ENCODE data around the gene SDK1.

The SDK1 gene

GRCh38 chr7:3591944-3592343, 290.9 kb downstream of the SDK1 start:
- DNase-seq, result no peak

- no peak for DNase-seq
Observed at GRCh38 chr7:3592401-3593134, 291.5 kb downstream of the SDK1 start.

- no peak for DNase-seq
Observed at GRCh38 chr7:3594901-3595300, 293.8 kb downstream of the SDK1 start.

GRCh38 chr7:3598854-3599253, 297.8 kb downstream of the SDK1 start:
- DNase-seq, result no peak

GRCh38 chr7:3605222-3605621, 304.2 kb downstream of the SDK1 start:
- DNase-seq, result no peak

GRCh38 chr7:3606436-3606835, 305.4 kb downstream of the SDK1 start:
- no peak for DNase-seq

GRCh38 chr7:3607847-3608246, 306.8 kb downstream of the SDK1 start:
- DNase-seq, result no peak

GRCh38 chr7:3616306-3616705, 315.3 kb downstream of the SDK1 start:
- no peak for DNase-seq

- no peak for DNase-seq
Observed at GRCh38 chr7:3630081-3630480, 329.0 kb downstream of the SDK1 start.

- no peak for DNase-seq
Observed at GRCh38 chr7:3634396-3634795, 333.3 kb downstream of the SDK1 start.

GRCh38 chr7:3636131-3636860, 335.2 kb downstream of the SDK1 start:
- no peak for DNase-seq

- DNase-seq, result no peak
Observed at GRCh38 chr7:3639253-3639652, 338.2 kb downstream of the SDK1 start.

- no peak for DNase-seq
Observed at GRCh38 chr7:3641582-3641981, 340.5 kb downstream of the SDK1 start.

GRCh38 chr7:3643091-3643490, 342.0 kb downstream of the SDK1 start:
- DNase-seq, result no peak

GRCh38 chr7:3648276-3648675, 347.2 kb downstream of the SDK1 start:
- DNase-seq, result no peak

- no peak for DNase-seq
Observed at GRCh38 chr7:3649250-3649649, 348.2 kb downstream of the SDK1 start.

- no peak for DNase-seq
Observed at GRCh38 chr7:3649678-3650440, 348.8 kb downstream of the SDK1 start.

GRCh38 chr7:3650844-3651243, 349.8 kb downstream of the SDK1 start:
- DNase-seq, result no peak

- no peak for DNase-seq
Observed at GRCh38 chr7:3655635-3656034, 354.6 kb downstream of the SDK1 start.

GRCh38 chr7:3657206-3657605, 356.2 kb downstream of the SDK1 start:
- DNase-seq, result no peak

GRCh38 chr7:3668743-3669142, 367.7 kb downstream of the SDK1 start:
- no peak for DNase-seq

- DNase-seq, result no peak
Observed at GRCh38 chr7:3670898-3671297, 369.8 kb downstream of the SDK1 start.

- peak; percentile 81 for DNase-seq
Observed at GRCh38 chr7:3673524-3673923, 372.5 kb downstream of the SDK1 start.

GRCh38 chr7:3678314-3678810, 377.3 kb downstream of the SDK1 start:
- no peak for DNase-seq

Data from activated effector memory CD4-positive, alpha-beta T cell treated with anti-CD3 and anti-CD28 coated beads, Interleukin-2, amount 50 U/mL, for 16 hours (primary cell).